HCT116 (cell line): ENCODE measurements around the gene ATP8B3. TPM values are rescaled to one million over a fixed set of nuclear protein-coding genes. Genes with fewer than 3 reads are reported as not detected.

Experiments used
- ATAC-seq: fragments of 200-7000 bp; cut with Tn5 transposase; 2 replicates; pipeline ENCODE4 v1.9.1; 2020; ENCODE audit warnings: mild to moderate bottlenecking, moderate library complexity
- BruUV-seq: library from RNA; stranded (reverse); fragments of 400-500 nt; replicated peaks from 2 replicates; lab custom pipeline; 2021; lab: Mats Ljungman, UMichigan
- CTCF ChIA-PET: fragments of 300-600 bp; sonication (Branson Sonifier 250); formaldehyde crosslinking; loops from one replicate; lab custom pipeline; 2021; ENCODE audit warnings: antibody characterized with exemption; lab: Charles Lee
- POLR2A ChIA-PET: fragments of 300-600, 350-600 bp; sonication (Branson Sonifier 250); formaldehyde crosslinking; loops from one replicate; lab custom pipeline; 2021; ENCODE audit warnings: antibody characterized with exemption; lab: Charles Lee
- RAD21 ChIA-PET, 2 experiments: fragments of 300-600 bp; sonication (Branson Sonifier 250); formaldehyde crosslinking; loops; one replicate each; lab custom pipeline; 2023; ENCODE audit warnings: low total read pairs in 2 of 2; ENCODE audit not compliant: uncharacterized antibody in 2 of 2, unreplicated experiment in 2 of 2, low non-redundant PET in 1 of 2; lab: Charles Lee
- DNase-seq: peaks from one replicate; pipeline ENCODE4 v3.0.0-alpha.2; 2010; ENCODE audit warnings: low read depth, low spot score
- H2AFZ ChIP-seq: fragments of 200-600 bp; shearing (Covaris generic), sonication (generic); 2 replicates; pipeline ENCODE4 v1.6.1; 2017; ENCODE audit warnings: low read depth, mixed run types, mixed read lengths, antibody characterized with exemption, low read length; ENCODE audit not compliant: poor library complexity, severe bottlenecking
- H3K27ac ChIP-seq: 2 replicates; pipeline ENCODE4 v1.5.1; 2012; ENCODE audit warnings: low read depth, low read length
- H3K27me3 ChIP-seq: fragments of 200-600 bp; sonication (generic); 2 replicates; pipeline ENCODE4 v1.6.1; 2016; ENCODE audit warnings: mixed run types, low read length, mixed read lengths; ENCODE audit not compliant: insufficient read depth
- H3K36me3 ChIP-seq, 2 experiments: fragments of 200-500 bp in 1 of 2; fragments of 200-600 bp in 1 of 2; sonication (Bioruptor generic) in 1 of 2; sonication (generic) in 1 of 2; 2 replicates each; pipeline versions ENCODE4 v1.5.1 to v1.6.1; 2014 to 2016; ENCODE audit warnings: low read length in 2 of 2, inconsistent platforms in 1 of 2, mixed read lengths in 1 of 2, mixed run types in 1 of 2; ENCODE audit not compliant: insufficient read depth in 2 of 2, control insufficient read depth in 1 of 2
- H3K4me1 ChIP-seq, 2 experiments: fragments of 200-600 bp in 1 of 2; sonication (generic) in 1 of 2; 2 replicates each; pipeline versions ENCODE4 v1.5.1 to v1.6.1; 2012 to 2017; ENCODE audit warnings: low read length in 2 of 2, inconsistent platforms in 1 of 2, mild to moderate bottlenecking in 1 of 2, mixed read lengths in 1 of 2, mixed run types in 1 of 2, moderate library complexity in 1 of 2; ENCODE audit not compliant: insufficient read depth in 2 of 2, control insufficient read depth in 1 of 2
- H3K4me2 ChIP-seq: fragments of 200-600 bp; sonication (generic); 2 replicates; pipeline ENCODE4 v1.6.1; 2017; ENCODE audit warnings: mixed run types, low read length, mixed read lengths
- H3K4me3 ChIP-seq, 2 experiments: fragments of 200-600 bp in 1 of 2; sonication (generic) in 1 of 2; replicated peaks in 1 of 2; 2 replicates each; pipeline ENCODE4 v1.5.1; 2011 to 2016; ENCODE audit warnings: low read length in 2 of 2, control low read depth in 1 of 2, low read depth in 1 of 2, mild to moderate bottlenecking in 1 of 2, mixed read lengths in 1 of 2, mixed run types in 1 of 2
- H3K79me2 ChIP-seq: fragments of 200-600 bp; sonication (generic); 2 replicates; pipeline ENCODE4 v1.6.1; 2017; ENCODE audit warnings: mild to moderate bottlenecking, mixed run types, low read length, moderate library complexity, mixed read lengths; ENCODE audit not compliant: insufficient read depth
- H3K9ac ChIP-seq: fragments of 200-600 bp; sonication (generic); 2 replicates; pipeline ENCODE4 v1.6.1; 2016; ENCODE audit warnings: low read length, mixed read lengths
- H3K9me2 ChIP-seq: fragments of 200-600 bp; sonication (generic), shearing (Covaris generic); 2 replicates; pipeline ENCODE4 v1.6.1; 2017; ENCODE audit warnings: mixed run types, mild to moderate bottlenecking, moderate library complexity; ENCODE audit not compliant: insufficient read depth
- H3K9me3 ChIP-seq, 2 experiments: fragments of 200-500 bp in 1 of 2; fragments of 200-600 bp in 1 of 2; sonication (Bioruptor generic) in 1 of 2; sonication (generic) in 1 of 2; 2 replicates each; pipeline ENCODE4 v1.6.1; 2014 to 2017; ENCODE audit warnings: low read length in 2 of 2, mixed read lengths in 2 of 2, inconsistent platforms in 1 of 2, low read depth in 1 of 2, mild to moderate bottlenecking in 1 of 2, mixed run types in 1 of 2, moderate library complexity in 1 of 2; ENCODE audit not compliant: control insufficient read depth in 1 of 2, insufficient read depth in 1 of 2
- H4K20me1 ChIP-seq: fragments of 200-600 bp; sonication (generic), shearing (Covaris generic); 2 replicates; pipeline ENCODE4 v1.6.1; 2017; ENCODE audit warnings: mixed run types, mild to moderate bottlenecking, moderate library complexity; ENCODE audit not compliant: insufficient read depth
- CEBPB ChIP-seq: IDR thresholded peaks from 2 replicates; pipeline ENCODE4 v1.6.1; 2012; ENCODE audit warnings: low read depth
- CTCF ChIP-seq, 3 experiments: fragments of 200-600 bp in 1 of 3; sonication (generic) in 1 of 3; IDR thresholded peaks in 2 of 3; conservative IDR thresholded peaks in 1 of 3; 2 replicates each; pipeline ENCODE4 v1.5.1; 2012 to 2017; ENCODE audit warnings: low read depth in 2 of 3, low read length in 2 of 3, antibody characterized with exemption in 1 of 3, borderline replicate concordance in 1 of 3, control low read depth in 1 of 3, mild to moderate bottlenecking in 1 of 3, mixed read lengths in 1 of 3, mixed run types in 1 of 3, moderate library complexity in 1 of 3; ENCODE audit not compliant: insufficient read depth in 1 of 3
- ELF1 ChIP-seq: IDR thresholded peaks from 2 replicates; pipeline ENCODE4 v1.6.1; 2012; ENCODE audit warnings: low read depth, borderline replicate concordance
- MAX ChIP-seq: IDR thresholded peaks from 2 replicates; pipeline ENCODE4 v1.6.1; 2012
- RAD21 ChIP-seq: IDR thresholded peaks from 2 replicates; pipeline ENCODE4 v1.6.1; 2012; ENCODE audit warnings: low read depth, mild to moderate bottlenecking
- intact Hi-C: fragments of 100-400 bp; cut with micrococcal nuclease; formaldehyde crosslinking; loops from 2 replicates; pipeline ENCODE4 v1.10.0; 2022
- total RNA-seq: library from RNA; stranded (reverse); gene quantifications from one replicate; pipeline ENCODE4 v1.2.1, GENCODE V29; 2021; ENCODE audit not compliant: unreplicated experiment

The ATP8B3 gene
- total RNA-seq, 1 experiment from 2014 or later = 17.0 TPM

- no peak overlapping the region; the same call in 1 of the 2 replicates for H3K27ac ChIP-seq
- DNase-seq = no peak
- TF ChIP-seq RAD21 = no peak
- TF ChIP-seq CTCF (IDR thresholded peaks at IDR 0.05 in 2 of 3, conservative IDR thresholded peaks at IDR 0.05 in 1 of 3; ENCODE audit: borderline replicate concordance in 1 of 3, insufficient read depth in 1 of 3, low read depth in 2 of 3, low read length in 2 of 3) = peak in 2 of 3 experiments; percentile 19 to 34; a peak in 2 of 6 replicates
- BruUV-seq = no TSS peak
- ChIA-PET RAD21 (interaction anchor here in 1 of 2 experiments (0.6 kb wide), 1 partner anchor 58 kb away, joined by 4 read pairs; no protein-coding TSS in a partner anchor), POLR2A (interaction anchor here (0.6 to 0.8 kb wide), 2 partner anchors 10 to 26 kb away, joined by 3 read pairs; no protein-coding TSS in a partner anchor), CTCF (interaction anchor here (0.6 to 1.1 kb wide), 3 partner anchors 26 to 96 kb away, joined by 3 to 4 read pairs (median 3); no protein-coding TSS in a partner anchor)
- peaks cover 60% of the 10 kb centered on the region; the same call in 1 of the 2 replicates for H3K79me2 ChIP-seq
- intact Hi-C loops = no loop called here
- H3K9me3 ChIP-seq = peaks cover 4 to 13% of the 10 kb centered on the region in 2 experiments; a peak in 3 of 4 replicates
- no peak for ATAC-seq
- no peak overlapping the region for H3K9ac ChIP-seq
- H3K36me3 ChIP-seq = 0 out of 4 replicates have a peak, but pooled peaks cover 0 to 7% of the 10 kb centered on the region in 2 experiments
- no peaks in the 10 kb centered on the region for H4K20me1 ChIP-seq
- H3K9me2 ChIP-seq = no peaks in the 10 kb centered on the region
- H3K4me2 ChIP-seq = no peak overlapping the region
- H3K27me3 ChIP-seq = no peaks in the 10 kb centered on the region
- H2AFZ ChIP-seq = no peak overlapping the region
- H3K4me1 ChIP-seq = peaks cover 19 to 75% of the 10 kb centered on the region in 2 experiments
- no peak overlapping the region for H3K4me3 ChIP-seq
Observed at GRCh38 chr19:1768248-1768647, 43.8 kb downstream of the ATP8B3 start.

- H2AFZ ChIP-seq = no peak overlapping the region
Observed at GRCh38 chr19:1767464-1767933, 44.6 kb downstream of the ATP8B3 start.

More at GRCh38 chr19:1767464-1767933, 44.6 kb downstream of the ATP8B3 start:
- ChIA-PET CTCF (interaction anchor here (0.8 to 1.2 kb wide), 5 partner anchors 20 to 222 kb away, joined by 3 to 5 read pairs (median 4); no protein-coding TSS in a partner anchor), POLR2A (interaction anchor here (0.8 kb wide), 1 partner anchor 26 kb away, joined by 3 read pairs; no protein-coding TSS in a partner anchor), RAD21 (interaction anchor here in 1 of 2 experiments (0.6 kb wide), 1 partner anchor 59 kb away, joined by 4 read pairs; no protein-coding TSS in a partner anchor)
- no TSS peak for BruUV-seq
- Histone ChIP-seq H3K36me3 (0 out of 4 replicates have a peak, but pooled peaks cover 0 to 7% of the 10 kb centered on the region in 2 experiments), H3K9me3 (peaks cover 4 to 13% of the 10 kb centered on the region in 2 experiments; a peak in 3 of 4 replicates), H3K4me3 (no peak overlapping the region), H3K9ac (peak overlapping the region; percentile 28; the same call in 1 of the 2 replicates), H3K4me2 (peak overlapping the region; percentile 56), H4K20me1 (no peaks in the 10 kb centered on the region), H3K27ac (peak overlapping the region; percentile 44; the same call in 1 of the 2 replicates), H3K4me1 (peaks cover 14 to 67% of the 10 kb centered on the region in 2 experiments), H3K9me2 (no peaks in the 10 kb centered on the region), H3K27me3 (no peaks in the 10 kb centered on the region), H3K79me2 (peaks cover 63% of the 10 kb centered on the region; the same call in 1 of the 2 replicates)
- ATAC-seq (peak; percentile 68), DNase-seq (no peak)
- intact Hi-C loops = loop anchor here (1.0 kb wide), 1 partner anchor 95 kb away; no protein-coding TSS in a partner anchor
- TF ChIP-seq CEBPB (no peak), RAD21 (peak; percentile 92), MAX (no peak), ELF1 (no peak), CTCF (IDR thresholded peaks at IDR 0.05 in 2 of 3, conservative IDR thresholded peaks at IDR 0.05 in 1 of 3; ENCODE audit: borderline replicate concordance in 1 of 3, insufficient read depth in 1 of 3, low read depth in 2 of 3, low read length in 2 of 3) (peak; percentile 83 to 94 (median 85))
